HepG2 (cell line): ENCODE results near the gene KIF22. TPM values are rescaled to one million over a fixed set of nuclear protein-coding genes. Genes with fewer than 3 reads are reported as not detected.
A peak's percentile ranks its signal among the peaks of the same experiment; 100 is the strongest.

Experiments used
- ATF7-NPFF ChIP-seq: sonication (generic); formaldehyde crosslinking; IDR thresholded peaks from 2 replicates; pipeline ENCODE4 v1.8.1; 2023; ENCODE audit warnings: mild to moderate bottlenecking, low read depth, missing genetic modification reagents, moderate library complexity
- ATRX ChIP-seq: sonication (generic); formaldehyde crosslinking; IDR thresholded peaks from 2 replicates; pipeline ENCODE4 v1.4.0; 2020; ENCODE audit warnings: missing genetic modification reagents, borderline replicate concordance
- FOXK1 ChIP-seq: sonication (generic); formaldehyde crosslinking; IDR thresholded peaks from 2 replicates; pipeline ENCODE4 v1.4.0; 2020; ENCODE audit warnings: low read depth, missing genetic modification reagents, borderline replicate concordance
- IRF2 ChIP-seq: IDR thresholded peaks from 2 replicates; pipeline ENCODE4 v1.6.1; 2018; ENCODE audit warnings: missing genetic modification reagents, missing compliant biosample characterization
- KLF11 ChIP-seq: IDR thresholded peaks from 2 replicates; pipeline ENCODE4 v1.6.1; 2016; ENCODE audit warnings: missing compliant biosample characterization
- KLF15 ChIP-seq: sonication (generic); formaldehyde crosslinking; IDR thresholded peaks from 2 replicates; pipeline ENCODE4 v1.8.1; 2023; ENCODE audit warnings: borderline replicate concordance, mild to moderate bottlenecking, inconsistent platforms, missing genetic modification reagents, mixed read lengths
- MED13 ChIP-seq: sonication (generic); formaldehyde crosslinking; IDR thresholded peaks from 2 replicates; pipeline ENCODE4 v1.5.0; 2020; ENCODE audit warnings: missing genetic modification reagents
- NR2C2 ChIP-seq: sonication (generic); formaldehyde crosslinking; IDR thresholded peaks from 2 replicates; pipeline ENCODE4 v1.4.0; 2020; ENCODE audit warnings: missing genetic modification reagents, mild to moderate bottlenecking, moderate library complexity, borderline replicate concordance
- RAD51 ChIP-seq: fragments of 450-650 bp; IDR thresholded peaks from 2 replicates; pipeline ENCODE4 v1.6.1; 2016; ENCODE audit warnings: borderline replicate concordance
- SSRP1 ChIP-seq: IDR thresholded peaks from 2 replicates; pipeline ENCODE4 v1.6.1; 2016; ENCODE audit warnings: control low read depth
- STAG1 ChIP-seq: sonication (generic); formaldehyde crosslinking; IDR thresholded peaks from 2 replicates; pipeline ENCODE4 v1.4.0; 2020; ENCODE audit warnings: missing genetic modification reagents
- WIZ ChIP-seq: sonication (generic); formaldehyde crosslinking; IDR thresholded peaks from 2 replicates; pipeline ENCODE4 v1.5.1; 2020; ENCODE audit warnings: mild to moderate bottlenecking, missing genetic modification reagents
- ZFP41 ChIP-seq: sonication (generic); formaldehyde crosslinking; IDR thresholded peaks from 2 replicates; pipeline ENCODE4 v1.4.0; 2020; ENCODE audit warnings: mild to moderate bottlenecking, missing genetic modification reagents, borderline replicate concordance
- ZMYM4 ChIP-seq: sonication (generic); formaldehyde crosslinking; IDR thresholded peaks from 2 replicates; pipeline ENCODE4 v1.8.1; 2023; ENCODE audit warnings: mild to moderate bottlenecking, missing genetic modification reagents
- ZNF20 ChIP-seq: sonication (generic); formaldehyde crosslinking; IDR thresholded peaks from 2 replicates; pipeline ENCODE4 v1.4.0; 2020; ENCODE audit warnings: mild to moderate bottlenecking, moderate library complexity, missing genetic modification reagents
- ZNF44 ChIP-seq: sonication (generic); formaldehyde crosslinking; IDR thresholded peaks from 2 replicates; pipeline ENCODE4 v1.5.1; 2020; ENCODE audit warnings: mild to moderate bottlenecking, missing genetic modification reagents
- ZNF772 ChIP-seq: sonication (generic); formaldehyde crosslinking; IDR thresholded peaks from 2 replicates; pipeline ENCODE4 v1.5.0; 2020; ENCODE audit warnings: mild to moderate bottlenecking, missing genetic modification reagents
- ZNF777 ChIP-seq: sonication (generic); formaldehyde crosslinking; IDR thresholded peaks from 2 replicates; pipeline ENCODE4 v1.4.0; 2020; ENCODE audit warnings: missing genetic modification reagents
- ZSCAN31 ChIP-seq: sonication (generic); formaldehyde crosslinking; IDR thresholded peaks from 2 replicates; pipeline ENCODE4 v1.5.0; 2020; ENCODE audit warnings: low read depth, mild to moderate bottlenecking, missing genetic modification reagents
- polyA plus RNA-seq, 8 experiments: library from polyadenylated mRNA; depleted of rRNA in 3 of 8; stranded (reverse) in 7 of 8; unstranded in 1 of 8; fragments of >200 nt; fragmentation: Illumina TruSeq in 4 of 8; extraction: Trizol in 4 of 8; gene quantifications; 2 replicates each; pipeline versions ENCODE4 v1.2.1 to v1.2.3, GENCODE V29; 2011 to 2016; ENCODE audit warnings: low read depth in 4 of 8, missing spikeins in 1 of 8, mixed read lengths in 1 of 8; ENCODE audit not compliant: insufficient read depth in 1 of 8
- total RNA-seq, 5 experiments: library from RNA; depleted of rRNA; stranded (reverse); fragments of >200 nt; fragmentation: Illumina TruSeq; extraction: Trizol; gene quantifications; 2 replicates each; pipeline ENCODE4 v1.2.3, GENCODE V29; 2016; ENCODE audit warnings: low read depth in 1 of 5
- TF ChIP-seq, protein P1 (sequence below): sonication (generic); formaldehyde crosslinking; IDR thresholded peaks from 2 replicates; pipeline ENCODE4 v1.4.0; 2020; ENCODE audit warnings: missing genetic modification reagents, borderline replicate concordance
- TF ChIP-seq, protein P2 (sequence below): sonication (generic); formaldehyde crosslinking; IDR thresholded peaks from 2 replicates; pipeline ENCODE4 v1.4.0; 2020; ENCODE audit warnings: mild to moderate bottlenecking, missing genetic modification reagents
- TF ChIP-seq, protein P3 (sequence below): IDR thresholded peaks from 2 replicates; pipeline ENCODE4 v1.6.1; 2016; ENCODE audit warnings: low read depth, borderline replicate concordance
- TF ChIP-seq, protein P4 (sequence below): sonication (generic); formaldehyde crosslinking; IDR thresholded peaks from 2 replicates; pipeline ENCODE4 v1.5.0; 2020; ENCODE audit warnings: missing genetic modification reagents, mild to moderate bottlenecking, borderline replicate concordance
- TF ChIP-seq, protein P5 (sequence below): sonication (generic); formaldehyde crosslinking; IDR thresholded peaks from 2 replicates; pipeline ENCODE4 v1.4.0; 2020; ENCODE audit warnings: missing genetic modification reagents
- TF ChIP-seq, protein P6 (sequence below): sonication (generic); formaldehyde crosslinking; IDR thresholded peaks from 2 replicates; pipeline ENCODE4 v1.4.0; 2020; ENCODE audit warnings: mild to moderate bottlenecking, low read depth, missing genetic modification reagents

KIF22 gene
- total and polyA plus RNA-seq, 2 of the 13 experiments (the other 11 are each of a cell fraction or from before 2014, with no cell fraction given) = 95.8 to 118 TPM

DNA sequence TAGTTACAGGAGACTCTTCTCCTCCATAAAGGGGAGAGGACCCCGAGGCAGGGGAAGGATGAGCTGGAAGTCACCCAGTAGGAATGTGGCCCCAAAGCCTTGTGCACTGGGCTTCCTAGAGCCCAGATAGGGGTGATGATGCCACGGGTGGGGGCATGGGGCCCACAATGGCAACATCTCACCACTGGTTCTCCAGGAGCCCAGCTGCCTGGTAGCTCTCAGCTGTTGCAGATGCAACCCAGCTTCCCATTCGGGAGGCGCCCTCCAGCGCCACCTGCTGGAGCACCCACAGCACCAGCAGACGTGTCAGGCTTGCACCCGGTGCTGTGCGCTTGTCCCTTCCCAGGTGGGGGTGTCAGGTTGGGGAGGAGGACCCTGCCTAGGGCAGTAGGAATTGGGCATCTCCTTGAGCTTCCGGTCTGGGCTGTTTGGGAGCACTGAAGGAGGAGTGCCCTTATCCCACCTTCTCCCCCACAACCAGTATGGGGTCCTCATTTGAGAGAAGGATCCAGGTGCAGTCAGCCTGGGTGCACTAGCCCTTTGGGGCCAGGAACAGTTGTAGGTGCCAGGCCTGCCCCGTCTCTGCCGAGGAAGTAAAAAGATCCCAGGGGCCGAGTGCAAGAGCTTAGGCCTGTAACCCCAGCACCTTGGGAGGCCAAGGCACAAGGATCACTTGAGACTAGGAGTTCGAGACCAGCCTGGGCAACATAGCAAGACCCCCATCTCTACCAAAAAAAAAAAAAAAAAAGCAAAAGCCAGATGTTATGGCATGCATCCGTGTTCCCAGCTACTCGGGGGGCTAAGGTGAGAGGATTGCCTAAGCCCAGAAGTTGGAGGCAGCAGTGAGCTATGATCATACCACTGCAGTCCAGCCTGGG is 58.1 kb downstream of the KIF22 start (continued):
- TF ChIP-seq ATRX (no peak), ZNF772 (CRISPR knock-in tag) (0 out of 2 replicates have a peak, but pooled peaks have one; percentile 77), ZNF777 (no peak), NR2C2 (CRISPR knock-in tag) (no peak), ZNF44 (CRISPR knock-in tag) (no peak), WIZ (no peak), MED13 (CRISPR knock-in tag) (no peak), SSRP1 (no peak), ZMYM4 (CRISPR knock-in tag) (no peak), FOXK1 (CRISPR knock-in tag) (0 out of 2 replicates have a peak, but pooled peaks have one; percentile 31), ATF7-NPFF (CRISPR knock-in tag) (no peak), ZSCAN31 (CRISPR knock-in tag) (0 out of 2 replicates have a peak, but pooled peaks have one; percentile 68), ZNF20 (CRISPR knock-in tag) (no peak), IRF2 (peak; percentile 87), STAG1 (CRISPR knock-in tag) (peak; percentile 94), KLF15 (no peak), KLF11 (peak; percentile 78; the same call in 1 of the 2 replicates), ZFP41 (CRISPR knock-in tag) (0 out of 2 replicates have a peak, but pooled peaks have one; percentile 32), RAD51 (no peak)
- TF ChIP-seq, protein P1, sequence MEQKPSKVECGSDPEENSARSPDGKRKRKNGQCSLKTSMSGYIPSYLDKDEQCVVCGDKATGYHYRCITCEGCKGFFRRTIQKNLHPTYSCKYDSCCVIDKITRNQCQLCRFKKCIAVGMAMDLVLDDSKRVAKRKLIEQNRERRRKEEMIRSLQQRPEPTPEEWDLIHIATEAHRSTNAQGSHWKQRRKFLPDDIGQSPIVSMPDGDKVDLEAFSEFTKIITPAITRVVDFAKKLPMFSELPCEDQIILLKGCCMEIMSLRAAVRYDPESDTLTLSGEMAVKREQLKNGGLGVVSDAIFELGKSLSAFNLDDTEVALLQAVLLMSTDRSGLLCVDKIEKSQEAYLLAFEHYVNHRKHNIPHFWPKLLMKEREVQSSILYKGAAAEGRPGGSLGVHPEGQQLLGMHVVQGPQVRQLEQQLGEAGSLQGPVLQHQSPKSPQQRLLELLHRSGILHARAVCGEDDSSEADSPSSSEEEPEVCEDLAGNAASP = 0 out of 2 replicates have a peak, but pooled peaks have one; percentile 53
- TF ChIP-seq, protein P2, sequence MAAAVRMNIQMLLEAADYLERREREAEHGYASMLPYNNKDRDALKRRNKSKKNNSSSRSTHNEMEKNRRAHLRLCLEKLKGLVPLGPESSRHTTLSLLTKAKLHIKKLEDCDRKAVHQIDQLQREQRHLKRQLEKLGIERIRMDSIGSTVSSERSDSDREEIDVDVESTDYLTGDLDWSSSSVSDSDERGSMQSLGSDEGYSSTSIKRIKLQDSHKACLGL (CRISPR knock-in tag) = no peak
- TF ChIP-seq, protein P3, sequence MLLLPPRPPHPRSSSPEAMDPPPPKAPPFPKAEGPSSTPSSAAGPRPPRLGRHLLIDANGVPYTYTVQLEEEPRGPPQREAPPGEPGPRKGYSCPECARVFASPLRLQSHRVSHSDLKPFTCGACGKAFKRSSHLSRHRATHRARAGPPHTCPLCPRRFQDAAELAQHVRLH (CRISPR knock-in tag) = peak; percentile 77; the same call in 1 of the 2 replicates
- TF ChIP-seq, protein P4, sequence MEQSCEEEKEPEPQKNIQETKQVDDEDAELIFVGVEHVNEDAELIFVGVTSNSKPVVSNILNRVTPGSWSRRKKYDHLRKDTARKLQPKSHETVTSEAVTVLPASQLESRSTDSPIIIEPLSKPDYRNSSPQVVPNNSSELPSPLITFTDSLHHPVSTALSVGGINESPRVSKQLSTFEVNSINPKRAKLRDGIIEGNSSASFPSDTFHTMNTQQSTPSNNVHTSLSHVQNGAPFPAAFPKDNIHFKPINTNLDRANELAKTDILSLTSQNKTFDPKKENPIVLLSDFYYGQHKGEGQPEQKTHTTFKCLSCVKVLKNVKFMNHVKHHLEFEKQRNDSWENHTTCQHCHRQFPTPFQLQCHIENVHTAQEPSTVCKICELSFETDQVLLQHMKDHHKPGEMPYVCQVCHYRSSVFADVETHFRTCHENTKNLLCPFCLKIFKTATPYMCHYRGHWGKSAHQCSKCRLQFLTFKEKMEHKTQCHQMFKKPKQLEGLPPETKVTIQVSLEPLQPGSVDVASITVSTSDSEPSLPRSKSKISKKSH (CRISPR knock-in tag) = peak; percentile 56; the same call in 1 of the 2 replicates
- TF ChIP-seq, protein P5, sequence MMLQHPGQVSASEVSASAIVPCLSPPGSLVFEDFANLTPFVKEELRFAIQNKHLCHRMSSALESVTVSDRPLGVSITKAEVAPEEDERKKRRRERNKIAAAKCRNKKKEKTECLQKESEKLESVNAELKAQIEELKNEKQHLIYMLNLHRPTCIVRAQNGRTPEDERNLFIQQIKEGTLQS (CRISPR knock-in tag) = peak; percentile 36; the same call in 1 of the 2 replicates
- TF ChIP-seq, protein P6, sequence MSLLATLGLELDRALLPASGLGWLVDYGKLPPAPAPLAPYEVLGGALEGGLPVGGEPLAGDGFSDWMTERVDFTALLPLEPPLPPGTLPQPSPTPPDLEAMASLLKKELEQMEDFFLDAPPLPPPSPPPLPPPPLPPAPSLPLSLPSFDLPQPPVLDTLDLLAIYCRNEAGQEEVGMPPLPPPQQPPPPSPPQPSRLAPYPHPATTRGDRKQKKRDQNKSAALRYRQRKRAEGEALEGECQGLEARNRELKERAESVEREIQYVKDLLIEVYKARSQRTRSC (CRISPR knock-in tag) = no peak
